ENCODE data around the gene IKBIP. TPM values are rescaled to one million over a fixed set of nuclear protein-coding genes. Genes with fewer than 3 reads are reported as not detected.

The IKBIP gene
- total RNA-seq, 4 donors from 2014 or later, result 2.9 to 10.5 (median 6.3) TPM

GRCh38 chr12:98638009-98638408, 6.6 kb downstream of the IKBIP start:
- H3K27ac ChIP-seq, result no peak overlapping the region
- no peaks in the 10 kb centered on the region for H3K9me3 ChIP-seq
- no peak overlapping the region for H3K4me3 ChIP-seq
- peaks cover 0 to 7% (median 0%) of the 10 kb centered on the region in 3 donors for H3K36me3 ChIP-seq
- no peaks in the 10 kb centered on the region for H3K27me3 ChIP-seq
- WGBS, 2 donors, result 66 to 68% methylated on average over 2 of the region's 2 CpGs
- DNase-seq, result no peak
- H3K4me1 ChIP-seq, result peaks cover 0 to 26% (median under 1%) of the 10 kb centered on the region in 3 donors
- TF ChIP-seq CTCF (IDR thresholded peaks at IDR 0.05) (no peak), POLR2A (IDR thresholded peaks at IDR 0.05) (no peak)
- intact Hi-C loops (cut with DNase I), result no loop called here

DNA sequence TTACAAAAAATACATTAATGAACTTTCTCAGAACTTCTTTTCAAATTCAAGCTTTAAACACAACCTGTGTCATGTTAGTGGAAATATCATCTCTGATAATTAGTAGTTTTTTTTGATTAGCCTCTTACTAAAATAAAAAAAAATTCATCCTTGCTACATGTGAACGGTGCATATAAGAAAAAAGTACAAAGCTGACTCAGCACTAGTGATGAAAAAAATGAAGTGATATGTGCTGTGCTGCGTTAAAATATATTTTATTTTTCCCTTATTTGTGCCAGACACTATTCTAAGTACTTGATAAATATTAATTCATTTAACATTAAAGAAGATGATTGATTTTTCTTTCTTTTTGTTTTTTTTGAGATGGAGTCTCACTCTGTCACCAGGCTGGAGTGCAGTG, 7.5 kb downstream of the IKBIP start:
- no peak overlapping the region for H3K4me3 ChIP-seq
- no peak for DNase-seq
- H3K27ac ChIP-seq, result no peak overlapping the region
- intact Hi-C loops (cut with DNase I), result no loop called here
- no peaks in the 10 kb centered on the region for H3K27me3 ChIP-seq
- H3K4me1 ChIP-seq, result peaks cover 0 to 20% (median 0%) of the 10 kb centered on the region in 3 donors
- 70 to 78% methylated on average over 2 of the region's 2 CpGs for WGBS, 2 donors
- H3K36me3 ChIP-seq, result peaks cover 0 to 12% (median 0%) of the 10 kb centered on the region in 3 donors
- TF ChIP-seq POLR2A (IDR thresholded peaks at IDR 0.05) (no peak), CTCF (IDR thresholded peaks at IDR 0.05) (no peak)
- no peaks in the 10 kb centered on the region for H3K9me3 ChIP-seq

GRCh38 chr12:98635657-98636323, 8.8 kb downstream of the IKBIP start:
- DNase-seq, result no peak
- H3K27ac ChIP-seq, result no peak overlapping the region
- H3K36me3 ChIP-seq, result peaks cover 0 to 19% (median 0%) of the 10 kb centered on the region in 3 donors
- 54 to 59% methylated on average over 4 of the region's 4 CpGs for WGBS, 2 donors
- no peak overlapping the region for H3K4me3 ChIP-seq
- TF ChIP-seq POLR2A (IDR thresholded peaks at IDR 0.05) (no peak), CTCF (IDR thresholded peaks at IDR 0.05) (no peak)
- intact Hi-C loops (cut with DNase I), result no loop called here
- H3K9me3 ChIP-seq, result no peaks in the 10 kb centered on the region
- H3K27me3 ChIP-seq, result no peaks in the 10 kb centered on the region
- peaks cover 0 to 20% (median 0%) of the 10 kb centered on the region in 3 donors for H3K4me1 ChIP-seq

- Histone ChIP-seq H3K4me1 (no peaks in the 10 kb centered on the region), H3K27ac (no peak overlapping the region), H3K4me3 (no peak overlapping the region), H3K36me3 (no peaks in the 10 kb centered on the region), H3K27me3 (no peaks in the 10 kb centered on the region), H3K9me3 (no peaks in the 10 kb centered on the region)
- no peak for DNase-seq
- WGBS, 2 donors, result 54 to 60% methylated on average over 4 of the region's 4 CpGs
- no peak for TF ChIP-seq CTCF (IDR thresholded peaks at IDR 0.05)
- TF ChIP-seq POLR2A (IDR thresholded peaks at IDR 0.05), result no peak
- intact Hi-C loops (cut with DNase I), result no loop called here
Observed at GRCh38 chr12:98618952-98619351, 25.6 kb downstream of the IKBIP start.

DNA sequence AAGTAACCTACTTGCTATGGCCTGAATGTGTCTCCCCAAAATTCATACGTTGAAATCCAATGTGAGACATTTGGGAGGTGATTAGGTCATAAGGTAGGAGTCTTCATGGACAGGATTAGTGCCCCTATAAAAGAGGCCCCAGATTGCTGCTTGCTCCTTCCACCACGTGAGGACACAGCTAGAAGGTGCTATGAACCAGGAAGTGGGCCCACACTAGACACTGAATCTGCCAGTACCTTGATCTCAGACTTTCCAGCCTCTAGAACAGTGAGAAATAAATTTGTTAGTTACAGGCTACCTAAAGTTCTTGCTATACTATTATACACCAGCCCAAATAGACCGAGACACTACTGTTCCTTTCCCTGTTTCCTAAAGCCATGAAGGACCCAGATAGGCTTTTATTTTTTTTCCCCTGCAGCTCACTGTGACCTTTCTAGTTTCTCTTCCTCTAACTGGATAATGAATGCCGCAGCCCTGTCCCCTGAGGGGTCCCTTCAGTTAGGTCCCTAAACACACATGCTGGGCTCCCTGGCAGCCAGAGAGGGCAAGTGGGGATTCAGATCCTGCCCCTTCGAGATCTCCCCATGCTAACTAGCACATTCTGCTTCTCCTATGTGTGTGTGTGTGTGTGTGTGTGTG, 31.8 kb downstream of the IKBIP start:
- H3K4me3 ChIP-seq, result no peak overlapping the region
- TF ChIP-seq CTCF (IDR thresholded peaks at IDR 0.05) (no peak), POLR2A (IDR thresholded peaks at IDR 0.05) (no peak)
- intact Hi-C loops (cut with DNase I), result no loop called here
- H3K27me3 ChIP-seq, result no peaks in the 10 kb centered on the region
- no peak overlapping the region for H3K27ac ChIP-seq
- H3K4me1 ChIP-seq, result no peaks in the 10 kb centered on the region
- no peak for DNase-seq
- H3K36me3 ChIP-seq, result no peaks in the 10 kb centered on the region
- WGBS, 2 donors, result 74 to 75% methylated on average over 4 to 5 of the region's 5 CpGs
- no peaks in the 10 kb centered on the region for H3K9me3 ChIP-seq
